H1 (cell line): ENCODE data around the gene HMCN2. TPM values are rescaled to one million over a fixed set of nuclear protein-coding genes. Genes with fewer than 3 reads are reported as not detected.

Experiments used
- CTCF ChIA-PET: fragments of 300-600 bp; sonication (Branson Sonifier 250); formaldehyde crosslinking; loops from one replicate; lab custom pipeline; 2021; ENCODE audit not compliant: partially characterized antibody; lab: Charles Lee
- POLR2A ChIA-PET: fragments of 300-600 bp; sonication (Branson Sonifier 250); formaldehyde crosslinking; loops from one replicate; lab custom pipeline; 2021; ENCODE audit warnings: inconsistent platforms; ENCODE audit not compliant: partially characterized antibody; lab: Charles Lee
- DNase-seq, 2 experiments: peaks; one replicate each; pipeline versions ENCODE4 v3.0.0 to v3.0.0-alpha.2; 2010 to 2022; ENCODE audit warnings: low spot score in 2 of 2, low read depth in 1 of 2, mixed read lengths in 1 of 2
- FAIRE-seq: peaks from 2 replicates; lab custom pipeline; 2011; peaks lifted over from hg19 to GRCh38; lab: Jason Lieb, UNC
- H2AFZ ChIP-seq: 2 replicates; pipeline ENCODE4 v1.8.1; 2012; ENCODE audit warnings: low read length, inconsistent platforms
- H2AK5ac ChIP-seq: 2 replicates; pipeline ENCODE4 v1.6.1; 2013; ENCODE audit warnings: low read depth, low read length
- H2BK120ac ChIP-seq: replicated peaks from 2 replicates; pipeline ENCODE3; 2013; ENCODE audit warnings: low read depth, low read length, inconsistent platforms
- H2BK12ac ChIP-seq: 2 replicates; pipeline ENCODE4 v1.6.1; 2013; ENCODE audit warnings: low read depth, low read length
- H2BK15ac ChIP-seq: 2 replicates; pipeline ENCODE4 v1.6.1; 2013; ENCODE audit warnings: low read length
- H2BK20ac ChIP-seq: 2 replicates; pipeline ENCODE4 v1.6.1; 2013; ENCODE audit warnings: low read length
- H2BK5ac ChIP-seq: 2 replicates; pipeline ENCODE4 v1.6.1; 2013; ENCODE audit warnings: low read depth, low read length
- H3K14ac ChIP-seq: 2 replicates; pipeline ENCODE4 v1.6.1; 2013; ENCODE audit warnings: inconsistent platforms; ENCODE audit not compliant: insufficient read length
- H3K18ac ChIP-seq: 2 replicates; pipeline ENCODE4 v1.6.1; 2013; ENCODE audit warnings: low read length; ENCODE audit errors: extremely low read depth
- H3K23ac ChIP-seq: 2 replicates; pipeline ENCODE4 v1.6.1; 2013; ENCODE audit warnings: inconsistent platforms; ENCODE audit not compliant: insufficient read length
- H3K23me2 ChIP-seq: 2 replicates; pipeline ENCODE4 v1.6.1; 2013; ENCODE audit warnings: low read depth, low read length
- H3K27ac ChIP-seq: 2 replicates; pipeline ENCODE4 v1.6.1; 2011; ENCODE audit warnings: low read depth, low read length, inconsistent platforms
- H3K27me3 ChIP-seq, 4 experiments: replicated peaks in 1 of 4; 1 replicate in 1 of 4; 2 replicates in 3 of 4; pipeline versions ENCODE4 v1.6.1 to v1.8.1; 2011 to 2013; ENCODE audit warnings: low read length in 3 of 4, mild to moderate bottlenecking in 3 of 4, inconsistent platforms in 2 of 4, mixed read lengths in 2 of 4, moderate library complexity in 1 of 4; ENCODE audit not compliant: control insufficient read depth in 3 of 4, insufficient read depth in 3 of 4; ENCODE audit errors: extremely low read depth in 1 of 4
- H3K36me3 ChIP-seq, 4 experiments: 2 replicates each; pipeline versions ENCODE4 v1.6.1 to v1.8.1; 2011 to 2013; ENCODE audit warnings: mild to moderate bottlenecking in 4 of 4, low read length in 3 of 4, moderate library complexity in 2 of 4, control low read depth in 1 of 4, inconsistent platforms in 1 of 4; ENCODE audit not compliant: insufficient read depth in 4 of 4, control insufficient read depth in 2 of 4
- H3K4ac ChIP-seq: replicated peaks from 2 replicates; pipeline ENCODE3; 2013; ENCODE audit warnings: low read length, low read depth, mixed read lengths, inconsistent platforms; ENCODE audit not compliant: insufficient read length
- H3K4me1 ChIP-seq, 4 experiments: replicated peaks in 1 of 4; 1 replicate in 1 of 4; 2 replicates in 3 of 4; pipeline versions ENCODE4 v1.6.1 to v1.8.1; 2011 to 2013; ENCODE audit warnings: low read length in 3 of 4, inconsistent platforms in 2 of 4, mixed read lengths in 1 of 4; ENCODE audit not compliant: insufficient read depth in 4 of 4, control insufficient read depth in 3 of 4
- H3K4me2 ChIP-seq, 2 experiments: 2 replicates each; pipeline versions ENCODE4 v1.6.1 to v1.8.1; 2011 to 2013; ENCODE audit warnings: low read depth in 2 of 2, low read length in 2 of 2, control low read depth in 1 of 2, inconsistent platforms in 1 of 2, mild to moderate bottlenecking in 1 of 2; ENCODE audit not compliant: insufficient read depth in 1 of 2
- H3K4me3 ChIP-seq, 4 experiments: fragments of 200-600, 300-600 bp in 1 of 4; sonication (generic), shearing (Covaris generic), sonication (Bioruptor Twin) in 1 of 4; 2 replicates each; pipeline versions ENCODE4 v1.5.1 to v1.8.1; 2011 to 2016; ENCODE audit warnings: low read length in 4 of 4, low read depth in 3 of 4, control low read depth in 2 of 4, inconsistent platforms in 2 of 4, mild to moderate bottlenecking in 2 of 4, mixed read lengths in 1 of 4, moderate library complexity in 1 of 4; ENCODE audit not compliant: insufficient read depth in 2 of 4; ENCODE audit errors: extremely low read depth in 1 of 4
- H3K56ac ChIP-seq: replicated peaks from 2 replicates; pipeline ENCODE3; 2013; ENCODE audit warnings: low read depth, mild to moderate bottlenecking, mixed read lengths, low read length, inconsistent platforms; ENCODE audit not compliant: insufficient read length
- H3K79me1 ChIP-seq: 2 replicates; pipeline ENCODE4 v1.6.1; 2013; ENCODE audit warnings: low read depth, low read length, control low read depth
- H3K79me2 ChIP-seq, 2 experiments: 2 replicates each; pipeline versions ENCODE4 v1.6.1 to v1.8.1; 2012 to 2013; ENCODE audit warnings: low read length in 2 of 2, mild to moderate bottlenecking in 2 of 2, inconsistent platforms in 1 of 2; ENCODE audit not compliant: insufficient read depth in 2 of 2, control insufficient read depth in 1 of 2
- H3K9ac ChIP-seq, 4 experiments: replicated peaks in 1 of 4; 1 replicate in 1 of 4; 2 replicates in 3 of 4; pipeline versions ENCODE4 v1.6.1 to v1.8.1; 2011 to 2013; ENCODE audit warnings: low read depth in 3 of 4, low read length in 3 of 4, control low read depth in 2 of 4, mild to moderate bottlenecking in 2 of 4, moderate library complexity in 2 of 4, inconsistent platforms in 1 of 4; ENCODE audit errors: extremely low read depth in 1 of 4
- H3K9me3 ChIP-seq, 2 experiments: 2 replicates each; pipeline versions ENCODE4 v1.6.1 to v1.8.1; 2012 to 2013; ENCODE audit warnings: mild to moderate bottlenecking in 2 of 2, moderate library complexity in 2 of 2, control low read depth in 1 of 2, inconsistent platforms in 1 of 2, low read depth in 1 of 2, low read length in 1 of 2, mixed read lengths in 1 of 2; ENCODE audit not compliant: insufficient read depth in 2 of 2
- H4K20me1 ChIP-seq, 2 experiments: replicated peaks in 1 of 2; 2 replicates each; pipeline versions ENCODE3 to v1.8.1; 2011 to 2013; ENCODE audit warnings: inconsistent platforms in 2 of 2, low read length in 2 of 2, mild to moderate bottlenecking in 1 of 2; ENCODE audit not compliant: insufficient read depth in 2 of 2, control insufficient read depth in 1 of 2
- H4K5ac ChIP-seq: 2 replicates; pipeline ENCODE4 v1.6.1; 2013; ENCODE audit warnings: low read length, low read depth, mixed read lengths, inconsistent platforms; ENCODE audit not compliant: insufficient read length
- H4K8ac ChIP-seq: 2 replicates; pipeline ENCODE4 v1.8.0; 2013; ENCODE audit warnings: mild to moderate bottlenecking, moderate library complexity, low read length, inconsistent platforms; ENCODE audit not compliant: insufficient read depth; ENCODE audit errors: extremely low read depth
- H4K91ac ChIP-seq: replicated peaks from 2 replicates; pipeline ENCODE3; 2013; ENCODE audit warnings: low read length, mixed read lengths, inconsistent platforms; ENCODE audit not compliant: insufficient read length
- EZH2 ChIP-seq: fragments of 200-600 bp; sonication (generic); IDR thresholded peaks from 2 replicates; pipeline ENCODE4 v1.7.1; 2012; ENCODE audit warnings: low read depth, mild to moderate bottlenecking, moderate library complexity, low read length, inconsistent platforms; ENCODE audit not compliant: severe bottlenecking
- SIRT6 ChIP-seq: IDR thresholded peaks from one replicate; pipeline ENCODE4 v1.7.1; 2012; ENCODE audit warnings: low read length, inconsistent platforms
- SP1 ChIP-seq: IDR thresholded peaks from 2 replicates; pipeline ENCODE4 v1.6.1; 2011; ENCODE audit warnings: low read depth, low read length
- WGBS, 2 experiments: shearing (Covaris generic) in 1 of 2; methylation state at CpG; one replicate each; pipeline versions ENCODE4 v1.1.6 to v1.1.7; 2013 to 2015; ENCODE audit warnings: low lambda C conversion rate in 2 of 2, mixed read lengths in 2 of 2, inconsistent platforms in 1 of 2, low coverage in 1 of 2, missing lambda C conversion rate in 1 of 2; ENCODE audit not compliant: insufficient replicate concordance in 2 of 2, insufficient coverage in 1 of 2, insufficient read length in 1 of 2; ENCODE audit errors: extremely low coverage in 1 of 2, missing lambda C conversion rate in 1 of 2; 5-methylcytosine and 5-hydroxymethylcytosine counted together
- polyA plus RNA-seq, 7 experiments: library from polyadenylated mRNA; depleted of rRNA in 3 of 7; stranded (reverse) in 5 of 7; unstranded in 2 of 7; fragments of >200 nt in 5 of 7; fragments of 200-250 nt in 2 of 7; gene quantifications; 1 replicate in 5 of 7; 2 replicates in 1 of 7; 4 replicates in 1 of 7; pipeline versions ENCODE4 v1.2.1 to v1.2.3, GENCODE V29; 2011 to 2013; ENCODE audit warnings: missing spikeins in 2 of 7, mixed read lengths in 2 of 7
- total RNA-seq: library from RNA; stranded (reverse); fragmentation: NEBNext Ultra II Directional; extraction: Animal tissue kit (Norgen Biotek cat#: 25700); gene quantifications from 2 replicates; pipeline ENCODE4 v1.2.1, GENCODE V29; 2021

The HMCN2 gene
- total and polyA plus RNA-seq, 2 of the 8 experiments (the other 6 are each of a cell fraction or from before 2014, with no cell fraction given), result 5.0 to 9.1 TPM

DNA sequence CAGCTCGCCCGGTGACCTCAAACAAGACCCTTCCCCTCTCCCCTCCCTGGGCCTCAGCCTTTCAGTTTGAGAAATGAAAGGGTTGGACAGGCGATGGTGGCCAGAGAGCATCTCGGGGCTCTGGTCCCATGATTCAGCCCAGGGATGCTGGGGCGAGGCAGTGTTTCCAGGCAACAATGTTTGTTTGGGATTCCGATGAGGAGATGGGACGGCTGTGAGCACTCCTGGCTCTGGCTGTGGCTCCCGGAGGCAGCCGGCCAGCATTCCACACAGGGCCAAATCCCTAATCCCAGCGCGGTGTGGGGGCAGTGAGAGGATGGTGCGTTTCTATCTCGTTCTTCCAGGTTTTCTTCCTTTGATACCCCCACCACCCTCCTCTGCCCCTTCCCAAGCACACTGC is 66.0 kb downstream of the HMCN2 start:
- Histone ChIP-seq H4K8ac (no peak overlapping the region), H3K27me3 (no peaks in the 10 kb centered on the region), H4K5ac (no peak overlapping the region), H3K79me1 (no peaks in the 10 kb centered on the region), H3K4me2 (no peak overlapping the region), H4K20me1 (no peaks in the 10 kb centered on the region), H2BK12ac (no peak overlapping the region), H2BK20ac (no peak overlapping the region), H3K9me3 (no peaks in the 10 kb centered on the region), H3K9ac (no peak overlapping the region), H3K4me1 (no peaks in the 10 kb centered on the region; a peak in 1 of 7 replicates), H2BK15ac (no peak overlapping the region), H4K91ac (no peak overlapping the region), H3K56ac (no peak overlapping the region), H3K27ac (no peak overlapping the region), H2BK5ac (no peak overlapping the region; the same call in 1 of the 2 replicates), H2BK120ac (no peak overlapping the region), H2AFZ (no peak overlapping the region), H3K23ac (no peak overlapping the region), H3K79me2 (no peaks in the 10 kb centered on the region), H3K36me3 (no peaks in the 10 kb centered on the region), H3K4me3 (no peak overlapping the region), H2AK5ac (no peak overlapping the region), H3K14ac (no peak overlapping the region), H3K18ac (no peak overlapping the region), H3K4ac (no peak overlapping the region), H3K23me2 (no peaks in the 10 kb centered on the region; the same call in 1 of the 2 replicates)
- no peak for DNase-seq
- no peak for FAIRE-seq
- 89% methylated on average over 11 of the region's 13 CpGs; no CpG with 5 or more reads in 1 of the 2 experiments for WGBS, 2 experiments
- ChIA-PET POLR2A (interaction anchor here (1.4 kb wide), 2 partner anchors 10 to 12 kb away, joined by 3 to 4 read pairs; no protein-coding TSS in a partner anchor), CTCF (interaction anchor here (0.6 to 1.5 kb wide), 5 partner anchors 9 to 214 kb away, joined by 3 to 5 read pairs (median 3); no protein-coding TSS in a partner anchor)
- TF ChIP-seq SIRT6 (no peak), SP1 (no peak), EZH2 (no peak)
